ENCODE results near the gene SNAP25.

DNA sequence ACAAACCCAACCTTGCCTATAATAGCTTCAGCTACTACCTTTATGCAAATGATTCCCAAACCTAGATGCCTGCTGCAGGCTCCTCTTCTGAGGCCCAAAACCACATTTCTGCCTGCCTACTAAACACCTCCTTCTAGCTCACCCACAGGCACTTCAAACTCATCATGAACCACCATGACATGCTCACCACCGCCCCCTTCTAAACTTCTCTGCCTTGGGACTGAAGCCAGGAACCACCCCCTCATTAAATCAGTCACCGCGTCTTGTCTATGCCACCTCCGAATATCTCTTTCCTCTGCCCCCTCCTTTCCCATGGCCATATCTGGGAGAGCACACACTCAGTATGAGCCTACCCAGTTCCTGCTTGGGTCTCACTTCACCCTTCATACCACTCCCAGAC is 101.2 kb downstream of the SNAP25 start:
- TF ChIP-seq EZH2 (IDR thresholded peaks at IDR 0.05) = no peak
- no peak for TF ChIP-seq FOXP2 (optimal IDR thresholded peaks at IDR 0.05; ENCODE audit: control extremely low read depth, extremely low read length, insufficient read depth)
- no peak for TF ChIP-seq POLR2AphosphoS5 (IDR thresholded peaks at IDR 0.05; ENCODE audit: borderline replicate concordance, low read depth, low read length)

Data from SK-N-MC (cell line).